HG02642 (cell line): ENCODE measurements around the gene MPND.
"Not testable (repeated sequence)": the region's sequence is repeated elsewhere in the genome, so short reads cannot be mapped to it uniquely, and the experiment has no call there.

Experiments used
- ATAC-seq: cut with Tn5 transposase; IDR thresholded peaks from one replicate; pipeline ENCODE4 v1.9.1; 2021; ENCODE audit warnings: mild to moderate bottlenecking; ENCODE audit not compliant: unreplicated experiment, poor library complexity

The MPND gene

GRCh38 chr19:4318460-4318859 lies 24.9 kb upstream of the MPND start:
- no peak for ATAC-seq

- no peak for ATAC-seq
Observed at GRCh38 chr19:4319067-4319718, 24.2 kb upstream of the MPND start.

GRCh38 chr19:4320419-4320818 lies 22.9 kb upstream of the MPND start:
- no peak for ATAC-seq

- ATAC-seq, result no peak
Observed at GRCh38 chr19:4322942-4323665, 20.3 kb upstream of the MPND start.

- no peak for ATAC-seq
Observed at GRCh38 chr19:4323692-4324091, 19.7 kb upstream of the MPND start.

GRCh38 chr19:4324228-4324627 lies 19.1 kb upstream of the MPND start:
- ATAC-seq, result no peak

- ATAC-seq, result no peak
Observed at GRCh38 chr19:4326215-4326836, 17.0 kb upstream of the MPND start.

- no peak for ATAC-seq
Observed at GRCh38 chr19:4326837-4327251, 16.5 kb upstream of the MPND start.

GRCh38 chr19:4327252-4327876 lies 16.0 kb upstream of the MPND start:
- no peak for ATAC-seq

- peak; percentile 7 for ATAC-seq
Observed at GRCh38 chr19:4327877-4328242, 15.5 kb upstream of the MPND start.

GRCh38 chr19:4328243-4328990 lies 14.9 kb upstream of the MPND start:
- ATAC-seq, result peak; percentile 77

- ATAC-seq, result not testable (repeated sequence)
Observed at GRCh38 chr19:4328991-4329681, 14.2 kb upstream of the MPND start.

GRCh38 chr19:4329858-4330257 lies 13.5 kb upstream of the MPND start:
- ATAC-seq, result no peak

- no peak for ATAC-seq
Observed at GRCh38 chr19:4334929-4335570, 8.3 kb upstream of the MPND start.

GRCh38 chr19:4337906-4338440 lies 5.4 kb upstream of the MPND start:
- ATAC-seq, result no peak

- ATAC-seq, result no peak
Observed at GRCh38 chr19:4338441-4339355, 4.7 kb upstream of the MPND start, which contains the start of gene STAP2. TSS of gene STAP2 (minus strand) at chr19:4338827. CDS start at chr19:4338753, 74 bp downstream.

GRCh38 chr19:4342314-4342614 lies 1.1 kb upstream of the MPND start:
- ATAC-seq, result no peak
